ENCODE measurements around the gene NLK. TPM values are rescaled to one million over a fixed set of nuclear protein-coding genes. Genes with fewer than 3 reads are reported as not detected.

Gene NLK
- total and polyA plus RNA-seq, 10 of the 15 experiments (the other 5 are each of a cell fraction or from before 2014, with no cell fraction given): 5.0 to 22.9 (median 15.0) TPM

DNA sequence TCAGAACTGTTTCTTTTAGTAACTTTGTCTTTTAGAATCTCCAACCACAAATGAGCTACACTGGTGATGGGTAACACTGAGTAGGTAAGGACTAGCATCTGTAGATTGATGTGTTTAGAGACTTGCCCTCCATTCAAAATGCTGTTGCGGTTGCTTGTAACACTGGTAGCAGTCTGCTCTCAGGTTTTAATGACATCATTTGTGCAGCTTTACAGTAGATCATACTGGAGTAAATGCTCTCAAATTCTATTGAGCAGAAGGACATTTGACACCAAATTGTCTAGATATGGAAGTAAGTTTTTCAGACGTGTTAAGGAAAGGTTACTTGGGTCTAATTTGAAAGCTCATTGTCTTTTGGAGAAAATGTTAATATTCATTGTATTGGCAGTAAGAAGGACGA, 98.8 kb downstream of the NLK start:
- Histone ChIP-seq H3K4me3 (no peak overlapping the region), H2AFZ (ENCODE audit: control insufficient read depth, low read depth, low read length) (no peak overlapping the region), H3K36me3 (ENCODE audit: control insufficient read depth in 2 of 2, insufficient read depth in 2 of 2, low read length in 1 of 2) (no peaks in the 10 kb centered on the region), H4K20me1 (ENCODE audit: control insufficient read depth, insufficient read depth) (no peaks in the 10 kb centered on the region), H3K4me1 (ENCODE audit: control insufficient read depth, insufficient read depth, low read length) (no peaks in the 10 kb centered on the region), H3K27me3 (replicated peaks in 1 of 2; ENCODE audit: control insufficient read depth in 2 of 2, insufficient read depth in 2 of 2, low read length in 1 of 2) (no peaks in the 10 kb centered on the region), H3K79me2 (ENCODE audit: control insufficient read depth, insufficient read depth, low read length) (no peaks in the 10 kb centered on the region), H3K9ac (ENCODE audit: control insufficient read depth, insufficient read depth, low read length) (no peak overlapping the region), H3K27ac (ENCODE audit: control insufficient read depth, insufficient read depth) (no peak overlapping the region), H3K4me2 (ENCODE audit: control insufficient read depth, insufficient read depth) (no peak overlapping the region), H3K9me3 (replicated peaks; ENCODE audit: control insufficient read depth, insufficient read depth, low read length) (no peaks in the 10 kb centered on the region)
- intact Hi-C loops (cut with micrococcal nuclease; ENCODE audit: unreplicated experiment): no loop called here
- CTCF ChIA-PET: interaction anchor here (0.6 kb wide), 1 partner anchor 403 kb away, joined by 3 read pairs; no protein-coding TSS in a partner anchor
- ATAC-seq (no peak), DNase-seq (ENCODE audit: low read depth, low spot score) (no peak), FAIRE-seq (no peak)
- BruUV-seq (replicated peaks): no TSS peak
- WGBS (ENCODE audit: insufficient coverage, insufficient replicate concordance, low lambda C conversion rate, missing lambda C conversion rate): 97% methylated on average over 3 of the region's 3 CpGs
- in situ Hi-C loops (cut with MboI): no loop called here
- TF ChIP-seq BMI1 (IDR thresholded peaks at IDR 0.05; ENCODE audit: borderline replicate concordance) (no peak), LARP7 (IDR thresholded peaks at IDR 0.05) (no peak), RCOR1 (conservative IDR thresholded peaks at IDR 0.05; ENCODE audit: low read depth, low read length) (no peak), GATAD2B (conservative IDR thresholded peaks at IDR 0.05; ENCODE audit: low read depth) (no peak), TAF1 (IDR thresholded peaks at IDR 0.05; ENCODE audit: borderline replicate concordance, low read depth, low read length) (no peak)
- TF ChIP-seq, protein P1, sequence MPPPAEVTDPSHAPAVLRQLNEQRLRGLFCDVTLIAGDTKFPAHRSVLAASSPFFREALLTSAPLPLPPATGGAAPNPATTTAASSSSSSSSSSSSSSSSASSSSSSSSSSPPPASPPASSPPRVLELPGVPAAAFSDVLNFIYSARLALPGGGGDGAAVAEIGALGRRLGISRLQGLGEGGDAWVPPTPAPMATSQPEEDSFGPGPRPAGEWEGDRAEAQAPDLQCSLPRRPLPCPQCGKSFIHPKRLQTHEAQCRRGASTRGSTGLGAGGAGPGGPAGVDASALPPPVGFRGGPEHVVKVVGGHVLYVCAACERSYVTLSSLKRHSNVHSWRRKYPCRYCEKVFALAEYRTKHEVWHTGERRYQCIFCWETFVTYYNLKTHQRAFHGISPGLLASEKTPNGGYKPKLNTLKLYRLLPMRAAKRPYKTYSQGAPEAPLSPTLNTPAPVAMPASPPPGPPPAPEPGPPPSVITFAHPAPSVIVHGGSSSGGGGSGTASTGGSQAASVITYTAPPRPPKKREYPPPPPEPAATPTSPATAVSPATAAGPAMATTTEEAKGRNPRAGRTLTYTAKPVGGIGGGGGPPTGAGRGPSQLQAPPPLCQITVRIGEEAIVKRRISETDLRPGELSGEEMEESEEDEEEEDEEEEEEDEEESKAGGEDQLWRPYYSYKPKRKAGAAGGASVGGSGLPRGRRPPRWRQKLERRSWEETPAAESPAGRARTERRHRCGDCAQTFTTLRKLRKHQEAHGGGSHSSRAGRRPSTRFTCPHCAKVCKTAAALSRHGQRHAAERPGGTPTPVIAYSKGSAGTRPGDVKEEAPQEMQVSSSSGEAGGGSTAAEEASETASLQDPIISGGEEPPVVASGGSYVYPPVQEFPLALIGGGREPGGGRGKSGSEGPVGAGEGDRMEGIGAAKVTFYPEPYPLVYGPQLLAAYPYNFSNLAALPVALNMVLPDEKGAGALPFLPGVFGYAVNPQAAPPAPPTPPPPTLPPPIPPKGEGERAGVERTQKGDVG (CRISPR knock-in tag; IDR thresholded peaks at IDR 0.05): no peak
- SMC1A ChIA-PET (ENCODE audit: uncharacterized antibody, unreplicated experiment): no interaction called here
- RAD21 ChIA-PET (ENCODE audit: unreplicated experiment): no interaction called here
- POLR2A ChIA-PET: interaction anchor here (0.6 kb wide), 2 partner anchors 31 to 177 kb away, joined by 3 read pairs; no protein-coding TSS in a partner anchor

Measured in GM12878 (cell line).